Testis (tissue), 5 donors: ENCODE measurements around the gene SERPINA1. TPM values are rescaled to one million over a fixed set of nuclear protein-coding genes. Genes with fewer than 3 reads are reported as not detected.

Experiments used
- DNase-seq: peaks from one replicate; pipeline ENCODE4 v3.0.0-alpha.2; 2019
- H3K27ac ChIP-seq, 2 donors: fragments of 200-600 bp; sonication (generic); one replicate each; pipeline ENCODE4 v1.5.1; 2019
- H3K27me3 ChIP-seq: fragments of 200-600 bp; sonication (generic); one replicate; pipeline ENCODE4 v1.5.1; 2019
- H3K36me3 ChIP-seq: fragments of 200-600 bp; sonication (generic); one replicate; pipeline ENCODE4 v1.5.1; 2017; ENCODE audit warnings: low read depth; ENCODE audit errors: missing control alignments
- H3K4me1 ChIP-seq: fragments of 200-600 bp; sonication (generic); one replicate; pipeline ENCODE4 v1.5.1; 2019
- H3K4me3 ChIP-seq, 2 donors: fragments of 200-600 bp; sonication (generic); one replicate each; pipeline ENCODE4 v1.5.1; 2017 to 2019
- H3K9me3 ChIP-seq: fragments of 200-600 bp; sonication (generic); one replicate; pipeline ENCODE4 v1.5.1; 2017
- POLR2A ChIP-seq: fragments of 450-650 bp; IDR thresholded peaks from one replicate; pipeline ENCODE4 v1.6.1; 2017; ENCODE audit warnings: antibody characterized with exemption, mild to moderate bottlenecking, moderate library complexity
- WGBS, 2 donors: methylation state at CpG; one replicate each; pipeline ENCODE4 v1.1.5; 2018; 5-methylcytosine and 5-hydroxymethylcytosine counted together
- intact Hi-C: fragments of 100-400 bp; cut with DNase I; formaldehyde crosslinking; loops from one replicate; pipeline ENCODE4 v1.15.1; 2023; ENCODE audit warnings: low total_unique reads
- long read RNA-seq, 2 donors: transcript quantifications; one replicate each; lab custom pipeline, GENCODE V29; 2026
- polyA plus RNA-seq: library from polyadenylated mRNA; stranded (reverse); fragments of 350-450 nt; fragmentation: Illumina TruSeq; extraction: RNeasy Lipid Tissue Mini Kit (QIAGEN cat#74804); gene quantifications from one replicate; pipeline ENCODE4 v1.2.3, GENCODE V29; 2014; ENCODE audit warnings: low read depth, low replicate concordance; ENCODE audit not compliant: insufficient read depth
- total RNA-seq, 2 donors: library from RNA; depleted of rRNA; stranded (reverse); fragments of >200 nt; gene quantifications; one replicate each; pipeline ENCODE4 v1.2.3, GENCODE V29; 2016
- TF ChIP-seq, protein P1 (sequence below), 3 experiments: fragments of 450-650 bp in 2 of 3; fragments of 200-600 bp in 1 of 3; sonication (generic) in 1 of 3; IDR thresholded peaks; one replicate each; pipeline ENCODE4 v1.5.1; 2016 to 2019; ENCODE audit warnings: antibody characterized with exemption in 3 of 3, mild to moderate bottlenecking in 2 of 3, moderate library complexity in 1 of 3

The SERPINA1 gene
- total RNA-seq (1 to 10 TPM; 1.0 to 2.2 TPM), polyA plus RNA-seq (123 TPM)
- long read RNA-seq, donor 1, partial matches to known transcripts, result 0 of 1 reads
- long read RNA-seq, donor 1, other reads (novel, unspliced or antisense), result 0 of 1 reads
- long read RNA-seq, donor 2, result 0 reads

DNA sequence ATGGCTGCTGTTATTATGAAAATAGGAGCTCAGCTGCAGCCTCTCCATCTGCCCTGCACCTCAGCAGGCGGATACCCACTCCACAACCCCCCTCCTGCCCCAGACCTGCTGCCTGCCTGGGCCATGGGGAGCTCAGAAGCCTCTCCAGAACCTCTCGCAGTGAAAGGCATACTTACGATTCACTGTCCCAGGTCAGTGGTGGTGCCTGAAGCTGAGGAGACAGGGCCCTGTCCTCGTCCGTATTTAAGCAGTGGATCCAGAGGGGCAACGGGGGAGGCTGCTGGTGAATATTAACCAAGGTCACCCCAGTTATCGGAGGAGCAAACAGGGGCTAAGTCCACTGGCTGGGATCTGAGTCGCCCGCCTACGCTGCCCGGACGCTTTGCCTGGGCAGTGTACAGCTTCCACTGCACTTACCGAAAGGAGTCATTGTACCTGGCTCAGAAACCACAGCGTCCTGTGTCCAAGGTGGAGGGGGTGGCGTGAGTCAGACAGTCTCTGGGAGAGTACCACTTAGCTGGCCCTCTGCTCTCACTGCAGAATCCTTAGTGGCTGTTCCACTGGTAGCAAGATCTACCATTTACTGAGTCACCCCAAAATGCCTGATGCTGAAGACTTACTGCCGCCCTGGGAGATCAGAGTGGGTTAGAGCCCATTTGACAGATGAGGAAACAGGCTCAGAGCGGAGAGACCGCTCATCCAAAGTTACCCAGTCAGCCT, at the start of gene SERPINA1:
Gene SERPINA1 (minus strand): TSS at position 219 of the 720 bp plus-strand sequence. CDS start 5,365 bp downstream, outside the sequence.
- intact Hi-C loops, result no loop called here
- Histone ChIP-seq H3K36me3 (no peaks in the 10 kb centered on the region), H3K27me3 (no peaks in the 10 kb centered on the region), H3K9me3 (no peaks in the 10 kb centered on the region), H3K27ac (no peak within 1 kb of the TSS), H3K4me3 (no peak within 1 kb of the TSS), H3K4me1 (peaks cover 9% of the 10 kb centered on the region)
- TF ChIP-seq, protein P1, sequence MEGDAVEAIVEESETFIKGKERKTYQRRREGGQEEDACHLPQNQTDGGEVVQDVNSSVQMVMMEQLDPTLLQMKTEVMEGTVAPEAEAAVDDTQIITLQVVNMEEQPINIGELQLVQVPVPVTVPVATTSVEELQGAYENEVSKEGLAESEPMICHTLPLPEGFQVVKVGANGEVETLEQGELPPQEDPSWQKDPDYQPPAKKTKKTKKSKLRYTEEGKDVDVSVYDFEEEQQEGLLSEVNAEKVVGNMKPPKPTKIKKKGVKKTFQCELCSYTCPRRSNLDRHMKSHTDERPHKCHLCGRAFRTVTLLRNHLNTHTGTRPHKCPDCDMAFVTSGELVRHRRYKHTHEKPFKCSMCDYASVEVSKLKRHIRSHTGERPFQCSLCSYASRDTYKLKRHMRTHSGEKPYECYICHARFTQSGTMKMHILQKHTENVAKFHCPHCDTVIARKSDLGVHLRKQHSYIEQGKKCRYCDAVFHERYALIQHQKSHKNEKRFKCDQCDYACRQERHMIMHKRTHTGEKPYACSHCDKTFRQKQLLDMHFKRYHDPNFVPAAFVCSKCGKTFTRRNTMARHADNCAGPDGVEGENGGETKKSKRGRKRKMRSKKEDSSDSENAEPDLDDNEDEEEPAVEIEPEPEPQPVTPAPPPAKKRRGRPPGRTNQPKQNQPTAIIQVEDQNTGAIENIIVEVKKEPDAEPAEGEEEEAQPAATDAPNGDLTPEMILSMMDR (IDR thresholded peaks at IDR 0.05), result no peak
- TF ChIP-seq POLR2A, result no peak
- DNase-seq, result no peak
- WGBS, 2 donors, result 82% methylated on average over 4 to 18 of the region's 18 CpGs

DNA sequence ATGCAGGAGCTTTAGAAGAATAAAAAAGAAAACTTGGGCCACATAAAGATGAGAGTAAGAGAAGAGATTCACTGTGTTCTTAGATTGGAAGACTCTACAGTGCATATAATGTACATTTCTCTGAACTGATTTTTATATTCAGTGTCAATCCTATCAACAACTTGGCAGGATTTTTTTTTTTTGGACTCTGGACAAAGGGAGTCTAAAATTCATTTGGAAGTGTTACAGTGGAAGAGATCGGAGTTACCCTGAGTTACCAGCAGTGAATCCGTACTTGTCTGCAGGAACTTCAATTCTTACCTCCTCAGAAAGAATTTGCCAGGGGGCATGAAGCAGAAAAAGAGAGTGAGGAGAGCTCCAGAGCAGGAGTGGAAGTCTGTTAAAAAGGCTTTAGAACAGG, 40.2 kb upstream of the SERPINA1 start:
- H3K4me3 ChIP-seq, result no peak overlapping the region
- no peaks in the 10 kb centered on the region for H3K36me3 ChIP-seq
- H3K27ac ChIP-seq, result no peak overlapping the region
- no peaks in the 10 kb centered on the region for H3K27me3 ChIP-seq
- intact Hi-C loops, result no loop called here
- WGBS, 2 donors, result 70 to 72% methylated on average over 2 of the region's 2 CpGs
- H3K9me3 ChIP-seq, result no peaks in the 10 kb centered on the region
- TF ChIP-seq POLR2A, result no peak
- TF ChIP-seq, protein P1 (IDR thresholded peaks at IDR 0.05), result no peak
- no peak for DNase-seq
- H3K4me1 ChIP-seq, result peaks cover under 1% of the 10 kb centered on the region

DNA sequence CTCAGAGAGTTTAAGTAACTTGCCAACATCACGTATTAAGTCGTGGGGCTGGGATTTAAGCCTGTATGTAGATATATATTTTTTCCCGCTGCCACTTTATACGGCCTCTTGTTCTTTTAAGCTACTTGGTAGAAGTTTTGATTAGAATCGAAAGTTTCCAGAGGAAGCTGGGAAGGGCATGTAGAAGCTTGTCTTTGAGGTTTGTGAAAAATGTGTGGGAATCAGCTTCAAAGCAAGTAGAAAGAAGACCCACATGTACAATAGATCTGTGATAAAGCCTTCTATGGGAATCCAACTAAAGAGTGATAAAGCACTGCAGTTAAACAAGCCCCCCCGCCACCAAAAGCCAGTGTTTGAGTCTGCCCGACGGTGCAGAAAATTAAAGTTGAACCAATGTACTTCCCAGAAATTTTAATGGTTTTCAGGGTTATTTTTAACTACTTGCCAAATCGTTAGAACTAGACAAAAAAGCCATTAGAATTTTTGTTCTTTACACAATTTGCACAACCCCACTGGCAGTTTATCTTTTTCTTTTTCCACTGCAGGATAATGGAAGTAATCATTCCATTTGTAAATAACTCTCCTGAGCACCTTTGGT, 38.7 kb upstream of the SERPINA1 start:
- no peak for TF ChIP-seq POLR2A
- Histone ChIP-seq H3K27ac (no peak overlapping the region), H3K36me3 (no peaks in the 10 kb centered on the region), H3K4me3 (no peak overlapping the region), H3K4me1 (peaks cover 3% of the 10 kb centered on the region), H3K27me3 (no peaks in the 10 kb centered on the region), H3K9me3 (no peaks in the 10 kb centered on the region)
- WGBS, 2 donors, result 79 to 80% methylated on average over 9 of the region's 9 CpGs
- intact Hi-C loops, result no loop called here
- DNase-seq, result no peak

DNA sequence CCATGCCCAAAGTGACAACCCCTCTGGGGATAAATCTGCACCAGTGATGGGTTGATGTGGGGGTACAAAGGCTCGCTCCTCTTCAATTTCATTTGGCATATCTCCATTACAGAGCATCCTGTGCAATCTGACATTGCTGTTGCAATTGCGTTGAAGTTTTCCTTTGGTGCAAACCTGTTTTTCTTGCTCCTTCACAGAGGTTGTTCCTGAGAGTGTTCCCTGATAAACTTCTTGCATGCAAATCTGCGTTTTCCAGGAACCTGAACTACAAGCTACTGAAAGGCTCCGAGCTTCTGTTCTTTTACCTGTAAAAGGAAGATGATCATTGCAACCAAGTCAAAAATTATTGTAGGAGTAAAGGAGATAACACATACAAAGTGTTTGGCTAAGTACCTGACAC, 38.1 kb upstream of the SERPINA1 start:
- H3K27me3 ChIP-seq, result no peaks in the 10 kb centered on the region
- no peak overlapping the region for H3K27ac ChIP-seq
- no peaks in the 10 kb centered on the region for H3K36me3 ChIP-seq
- no peaks in the 10 kb centered on the region for H3K9me3 ChIP-seq
- intact Hi-C loops, result no loop called here
- TF ChIP-seq, protein P1 (IDR thresholded peaks at IDR 0.05), result no peak
- no peak for TF ChIP-seq POLR2A
- no peak for DNase-seq
- H3K4me3 ChIP-seq, result no peak overlapping the region
- 91 to 94% methylated on average over 4 of the region's 4 CpGs for WGBS, 2 donors
- H3K4me1 ChIP-seq, result peaks cover 3% of the 10 kb centered on the region

DNA sequence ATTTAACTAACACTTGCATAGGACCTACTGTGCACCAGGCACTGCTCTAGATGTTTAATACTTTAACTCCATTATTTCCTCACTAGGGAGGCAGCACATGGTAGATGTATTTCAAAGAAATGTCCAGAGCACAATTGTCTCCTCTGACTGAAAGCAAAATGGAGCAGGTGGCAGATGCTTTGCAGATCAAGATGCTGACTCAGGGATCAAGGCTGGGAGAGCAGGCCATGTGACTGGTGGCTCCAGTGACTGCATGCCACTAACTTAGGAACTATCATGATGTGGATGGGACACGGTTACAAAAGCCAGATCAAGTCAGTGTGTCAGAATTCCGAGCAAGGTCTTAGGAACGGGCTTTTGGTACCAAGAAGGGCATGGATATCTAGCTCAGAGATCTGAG, 36.0 kb upstream of the SERPINA1 start:
- WGBS, 2 donors, result 78 to 86% methylated on average over 3 of the region's 3 CpGs
- Histone ChIP-seq H3K4me3 (no peak overlapping the region), H3K27me3 (no peaks in the 10 kb centered on the region), H3K9me3 (no peaks in the 10 kb centered on the region), H3K27ac (no peak overlapping the region), H3K36me3 (no peaks in the 10 kb centered on the region), H3K4me1 (peaks cover 3% of the 10 kb centered on the region)
- no peak for DNase-seq
- TF ChIP-seq POLR2A, result no peak
- TF ChIP-seq, protein P1 (IDR thresholded peaks at IDR 0.05), result no peak
- intact Hi-C loops, result no loop called here
